Measurements from ENCODE around the gene FAM222A. TPM values are rescaled to one million over a fixed set of nuclear protein-coding genes. Genes with fewer than 3 reads are reported as not detected.

The FAM222A gene
- total RNA-seq, 1 experiment from 2014 or later = 1.6 TPM

GRCh38 chr12:109772622-109773321, 59.1 kb downstream of the FAM222A start:
- no peak overlapping the region for H3K4me3 Mint-ChIP-seq
- H3K36me3 Mint-ChIP-seq = no peaks in the 10 kb centered on the region
- H3K27ac Mint-ChIP-seq = no peak overlapping the region
- TF ChIP-seq E2F5 (CRISPR knock-in tag; IDR thresholded peaks at IDR 0.05) (no peak), ZNF121 (CRISPR knock-in tag; IDR thresholded peaks at IDR 0.05) (no peak), CTCF (IDR thresholded peaks at IDR 0.05) (0 out of 2 replicates have a peak, but pooled peaks have one; percentile 9)
- H3K4me1 Mint-ChIP-seq = peaks cover 20% of the 10 kb centered on the region
- ATAC-seq (no peak), DNase-seq (ENCODE audit: low spot score) (no peak)
- ChIA-PET CTCF (interaction anchor here (0.6 to 8.6 kb wide), 18 partner anchors 9 to 345 kb away, joined by 3 to 108 read pairs (median 4); partner anchors contain the start of gene MVK), POLR2A (no interaction called here)
- H3K9me3 Mint-ChIP-seq = no peaks in the 10 kb centered on the region
- H3K27me3 Mint-ChIP-seq (ENCODE audit: low read depth) = no peaks in the 10 kb centered on the region

- no peak overlapping the region for H3K4me3 Mint-ChIP-seq
- H3K27me3 Mint-ChIP-seq (ENCODE audit: low read depth) = no peaks in the 10 kb centered on the region
- no peak for ATAC-seq
- no peaks in the 10 kb centered on the region for H3K36me3 Mint-ChIP-seq
- ChIA-PET CTCF (interaction anchor here (0.8 to 8.6 kb wide), 17 partner anchors 9 to 345 kb away, joined by 3 to 108 read pairs (median 4); partner anchors contain the start of gene MVK), POLR2A (interaction anchor here (0.6 kb wide), 1 partner anchor 219 kb away, joined by 4 read pairs; no protein-coding TSS in a partner anchor)
- H3K9me3 Mint-ChIP-seq = no peaks in the 10 kb centered on the region
- DNase-seq (ENCODE audit: low spot score) = no peak
- H3K27ac Mint-ChIP-seq = no peak overlapping the region
- peaks cover 20% of the 10 kb centered on the region for H3K4me1 Mint-ChIP-seq
- no peak for TF ChIP-seq ZNF532 (CRISPR knock-in tag; IDR thresholded peaks at IDR 0.05; ENCODE audit: borderline replicate concordance)
- no peak for TF ChIP-seq TEAD4 (CRISPR knock-in tag; IDR thresholded peaks at IDR 0.05)
- TF ChIP-seq RORB (CRISPR knock-in tag; IDR thresholded peaks at IDR 0.05) = no peak
- no peak for TF ChIP-seq IRF1 (CRISPR knock-in tag; IDR thresholded peaks at IDR 0.05)
- no peak for TF ChIP-seq ZNF396 (CRISPR knock-in tag; IDR thresholded peaks at IDR 0.05; ENCODE audit: borderline replicate concordance)
- no peak for TF ChIP-seq SMAD4 (CRISPR knock-in tag; IDR thresholded peaks at IDR 0.05)
- TF ChIP-seq ESRRA (CRISPR knock-in tag; IDR thresholded peaks at IDR 0.05; ENCODE audit: borderline replicate concordance) = no peak
- no peak for TF ChIP-seq ATF3 (CRISPR knock-in tag; conservative IDR thresholded peaks at IDR 0.05)
- TF ChIP-seq ARID4B (CRISPR knock-in tag; IDR thresholded peaks at IDR 0.05; ENCODE audit: borderline replicate concordance) = no peak
- no peak for TF ChIP-seq MYBL2 (CRISPR knock-in tag; IDR thresholded peaks at IDR 0.05)
Observed at GRCh38 chr12:109773384-109774011, 59.9 kb downstream of the FAM222A start.

Measured in WTC11 (cell line).